GM10248 (cell line): ENCODE results near the gene NOX1.

Source experiments
- CTCF ChIA-PET: fragments of 300-600 bp; sonication (Branson Sonifier 250); formaldehyde crosslinking; extraction: SDS; loops from one replicate; lab custom pipeline; 2021; ENCODE audit warnings: antibody characterized with exemption; lab: Yijun Ruan, JAX
- POLR2A ChIA-PET: fragments of 350-650 bp; sonication (Branson Sonifier 250); formaldehyde crosslinking; extraction: SDS; loops from one replicate; lab custom pipeline; 2020; ENCODE audit warnings: antibody characterized with exemption; lab: Yijun Ruan, JAX
- DNase-seq: peaks from one replicate; pipeline ENCODE4 v3.0.0; 2012; ENCODE audit errors: extremely low spot score
- TF ChIP-seq, protein P1 (sequence below): IDR thresholded peaks from 2 replicates; pipeline ENCODE4 v1.5.1; 2012; ENCODE audit warnings: mild to moderate bottlenecking, low read depth; ENCODE audit errors: extremely low read depth, missing control alignments, control extremely low read depth

NOX1 gene

GRCh38 chrX:100874325-100874724, at the start of gene NOX1:
TSS of gene NOX1 (minus strand) at chrX:100874359. CDS start at chrX:100874139, 220 bp downstream.
- no peak for DNase-seq
- TF ChIP-seq, protein P1, sequence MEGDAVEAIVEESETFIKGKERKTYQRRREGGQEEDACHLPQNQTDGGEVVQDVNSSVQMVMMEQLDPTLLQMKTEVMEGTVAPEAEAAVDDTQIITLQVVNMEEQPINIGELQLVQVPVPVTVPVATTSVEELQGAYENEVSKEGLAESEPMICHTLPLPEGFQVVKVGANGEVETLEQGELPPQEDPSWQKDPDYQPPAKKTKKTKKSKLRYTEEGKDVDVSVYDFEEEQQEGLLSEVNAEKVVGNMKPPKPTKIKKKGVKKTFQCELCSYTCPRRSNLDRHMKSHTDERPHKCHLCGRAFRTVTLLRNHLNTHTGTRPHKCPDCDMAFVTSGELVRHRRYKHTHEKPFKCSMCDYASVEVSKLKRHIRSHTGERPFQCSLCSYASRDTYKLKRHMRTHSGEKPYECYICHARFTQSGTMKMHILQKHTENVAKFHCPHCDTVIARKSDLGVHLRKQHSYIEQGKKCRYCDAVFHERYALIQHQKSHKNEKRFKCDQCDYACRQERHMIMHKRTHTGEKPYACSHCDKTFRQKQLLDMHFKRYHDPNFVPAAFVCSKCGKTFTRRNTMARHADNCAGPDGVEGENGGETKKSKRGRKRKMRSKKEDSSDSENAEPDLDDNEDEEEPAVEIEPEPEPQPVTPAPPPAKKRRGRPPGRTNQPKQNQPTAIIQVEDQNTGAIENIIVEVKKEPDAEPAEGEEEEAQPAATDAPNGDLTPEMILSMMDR, result no peak
- CTCF ChIA-PET, result no interaction called here
- POLR2A ChIA-PET, result no interaction called here

DNA sequence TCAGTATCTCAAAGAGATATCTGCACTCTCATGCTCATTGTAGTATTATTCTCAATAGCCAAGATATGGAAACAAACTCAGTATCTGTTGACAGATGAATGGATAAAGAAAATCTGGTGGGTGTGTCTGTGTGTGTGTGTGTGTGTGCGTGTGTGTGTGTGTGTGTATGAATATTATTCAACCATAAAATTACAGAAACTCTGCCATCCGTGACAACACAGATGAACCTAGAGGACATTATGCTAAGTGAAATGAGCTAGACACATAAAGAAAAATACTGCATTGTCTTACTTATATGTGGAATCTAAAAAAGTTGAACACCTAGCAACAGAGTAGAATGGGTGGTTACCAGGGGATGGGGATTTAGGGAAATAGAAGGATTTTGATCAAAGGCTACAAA, 41.4 kb upstream of the NOX1 start:
- DNase-seq, result no peak
- CTCF ChIA-PET, result no interaction called here
- POLR2A ChIA-PET, result no interaction called here
- TF ChIP-seq, protein P1, result no peak

- POLR2A ChIA-PET, result no interaction called here
- CTCF ChIA-PET, result interaction anchor here (1.6 kb wide), 1 partner anchor 32 kb away, joined by 3 read pairs; no protein-coding TSS in a partner anchor
- TF ChIP-seq, protein P1, result no peak
- DNase-seq, result no peak
Observed at GRCh38 chrX:100913111-100913510, 39.0 kb upstream of the NOX1 start.

DNA sequence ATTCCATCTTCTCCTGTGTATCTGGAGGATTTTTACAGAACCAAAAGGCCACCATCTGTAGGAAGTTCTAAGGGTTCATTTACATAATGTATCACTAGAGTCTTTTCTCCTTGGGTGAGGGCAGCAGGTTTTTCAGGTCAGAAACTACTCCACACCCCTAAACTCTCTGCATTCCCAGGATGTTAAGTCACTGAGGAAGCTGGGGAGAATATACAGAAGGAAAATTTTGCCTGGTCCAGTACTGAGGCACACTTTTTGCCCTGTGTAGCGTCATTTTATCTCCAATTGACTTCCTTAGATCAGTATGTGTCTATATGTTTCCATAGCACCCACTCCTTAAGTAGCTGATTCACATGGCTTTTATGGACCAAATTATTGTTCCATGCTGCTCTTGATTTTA, 37.6 kb upstream of the NOX1 start:
- CTCF ChIA-PET, result no interaction called here
- TF ChIP-seq, protein P1, result no peak
- DNase-seq, result no peak
- POLR2A ChIA-PET, result no interaction called here

DNA sequence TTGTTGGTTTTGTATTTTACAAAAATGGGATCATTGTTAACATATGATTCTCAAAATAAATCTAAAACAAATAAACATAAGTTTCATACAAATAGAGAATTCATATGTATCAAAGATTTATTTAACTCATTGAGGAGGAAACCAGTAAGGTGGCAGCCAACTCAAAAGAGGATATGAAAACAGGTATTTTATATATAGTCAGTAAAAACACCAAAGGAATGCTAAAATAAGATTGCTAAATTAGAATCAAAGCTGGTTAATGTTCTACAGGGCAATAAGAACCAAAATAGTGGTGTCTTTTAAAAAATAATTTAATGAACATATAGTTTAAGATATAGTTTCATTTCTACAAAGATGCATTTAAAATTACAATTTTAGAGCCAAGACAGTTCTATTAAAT, 31.5 kb upstream of the NOX1 start:
- POLR2A ChIA-PET, result no interaction called here
- DNase-seq, result no peak
- CTCF ChIA-PET, result no interaction called here
- TF ChIP-seq, protein P1, result no peak

DNA sequence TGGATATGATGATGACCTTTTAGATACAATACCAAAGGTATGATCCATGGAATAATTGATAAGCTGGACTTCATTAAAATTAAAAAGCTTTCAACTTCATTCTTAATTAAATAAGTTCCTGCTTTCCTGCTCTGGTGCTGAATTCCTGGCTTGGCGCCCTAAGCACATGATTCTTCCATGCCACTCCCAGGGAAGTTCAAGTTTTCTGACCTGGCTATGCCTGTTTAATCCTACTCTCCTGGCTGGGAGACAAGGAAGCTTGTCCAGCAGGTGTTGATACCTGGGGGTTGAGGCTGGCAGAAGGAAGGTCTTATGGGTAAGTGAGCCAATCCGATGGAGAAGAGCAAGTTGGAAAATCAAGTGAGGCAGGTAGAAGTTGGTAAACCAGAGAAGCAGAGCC, 30.3 kb upstream of the NOX1 start:
- TF ChIP-seq, protein P1, result no peak
- CTCF ChIA-PET, result interaction anchor here (0.6 to 1.0 kb wide), 2 partner anchors 9 to 10 kb away, joined by 3 read pairs; no protein-coding TSS in a partner anchor

More for the DNA sequence above, 30.3 kb upstream of the NOX1 start:
- no peak for DNase-seq
- POLR2A ChIA-PET, result no interaction called here
